ENCODE measurements around the gene XRCC6.
"Not testable (repeated sequence)": the region's sequence is repeated elsewhere in the genome, so short reads cannot be mapped to it uniquely, and the experiment has no call there.

Gene XRCC6

GRCh38 chr22:41648432-41648831 is 27.3 kb downstream of the XRCC6 start:
- in situ Hi-C loops (cut with HindIII; ENCODE audit: low sequenced_read_pairs), result no loop called here

DNA sequence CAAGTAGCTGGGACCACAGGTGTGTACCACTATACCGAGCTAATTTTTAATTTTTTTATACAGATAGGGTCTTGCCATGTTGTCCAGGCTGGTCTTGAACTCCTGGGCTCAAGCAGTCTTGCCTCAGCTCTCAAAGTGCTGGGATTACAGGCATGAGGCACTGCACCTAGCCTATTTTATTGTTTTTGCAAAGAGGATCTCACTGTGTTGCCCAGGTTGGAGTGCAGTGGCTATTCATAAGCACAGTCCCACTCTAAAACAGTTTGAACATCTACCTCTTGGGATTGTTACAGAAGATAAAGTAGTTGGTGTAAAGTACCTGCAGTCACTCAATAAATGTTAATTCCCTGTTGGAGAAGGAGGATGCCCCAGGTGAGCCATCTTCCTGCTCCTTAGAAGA is 29.1 kb downstream of the XRCC6 start:
- in situ Hi-C loops (cut with HindIII; ENCODE audit: low sequenced_read_pairs), result no loop called here

GRCh38 chr22:41650821-41651220 is 29.7 kb downstream of the XRCC6 start:
- in situ Hi-C loops (cut with HindIII; ENCODE audit: low sequenced_read_pairs), result no loop called here

DNA sequence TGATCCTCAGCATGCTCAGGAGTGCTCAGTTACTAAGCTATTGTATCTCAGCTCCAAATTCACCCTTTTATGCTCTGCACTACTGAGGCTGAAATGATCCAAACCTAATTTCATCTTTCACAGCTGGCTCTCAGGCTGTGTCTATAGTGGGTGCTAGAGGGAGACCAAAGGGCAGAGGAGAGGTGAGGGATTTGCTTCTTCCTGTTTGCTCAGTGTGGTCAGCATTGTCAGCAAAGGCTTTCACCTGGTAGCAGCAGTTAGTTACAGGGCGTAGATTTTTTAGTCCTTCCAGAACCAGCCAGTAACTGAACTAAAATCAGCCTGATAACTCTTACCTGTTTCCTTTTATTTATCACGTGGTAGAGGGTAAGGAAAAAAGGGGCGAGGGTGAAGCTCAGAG is 33.2 kb downstream of the XRCC6 start:
- in situ Hi-C loops (cut with HindIII; ENCODE audit: low sequenced_read_pairs), result no loop called here

GRCh38 chr22:41656556-41656955 is 35.5 kb downstream of the XRCC6 start:
- in situ Hi-C loops (cut with HindIII; ENCODE audit: low sequenced_read_pairs), result no loop called here

DNA sequence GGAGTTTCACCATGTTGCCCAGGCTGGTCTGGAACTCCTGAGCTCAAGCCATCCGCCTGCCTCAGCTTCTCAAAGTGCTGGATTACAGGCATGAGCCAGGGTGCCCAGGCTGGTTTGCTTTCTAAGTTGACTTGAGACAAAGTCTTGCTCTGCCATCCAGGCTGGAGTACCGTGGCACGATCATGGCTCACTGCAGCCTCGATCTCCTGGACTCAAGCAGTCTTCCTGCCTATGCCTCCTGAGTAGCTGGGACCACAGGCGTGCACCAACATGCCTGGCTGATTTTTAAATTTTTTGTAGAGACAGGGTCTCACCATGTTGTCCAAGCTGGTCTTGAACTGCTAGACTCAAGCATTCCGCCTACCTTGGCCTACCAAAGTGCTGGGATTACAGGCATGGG is 36.6 kb downstream of the XRCC6 start:
- in situ Hi-C loops (cut with HindIII; ENCODE audit: low sequenced_read_pairs), result no loop called here

DNA sequence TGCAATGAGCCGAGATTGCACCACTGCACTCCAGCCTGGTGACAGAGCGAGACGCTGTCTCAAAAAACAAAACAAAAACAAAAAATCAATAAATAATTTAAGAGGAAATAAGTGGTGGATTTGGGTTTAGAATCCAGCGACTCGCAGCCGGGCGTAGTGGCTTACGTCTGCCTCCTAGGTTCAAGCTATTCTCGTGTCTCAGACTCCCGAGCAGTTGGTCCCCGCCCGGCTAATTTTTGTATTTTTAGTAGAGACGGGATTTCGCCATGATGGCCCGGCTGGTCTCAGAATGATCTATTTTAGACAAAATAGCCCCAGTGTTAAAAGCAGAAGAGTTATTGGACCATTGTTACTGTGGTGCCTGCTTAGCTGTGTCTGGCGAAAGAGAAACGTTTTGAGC is 37.8 kb downstream of the XRCC6 start:
- in situ Hi-C loops (cut with HindIII; ENCODE audit: low sequenced_read_pairs), result no loop called here

DNA sequence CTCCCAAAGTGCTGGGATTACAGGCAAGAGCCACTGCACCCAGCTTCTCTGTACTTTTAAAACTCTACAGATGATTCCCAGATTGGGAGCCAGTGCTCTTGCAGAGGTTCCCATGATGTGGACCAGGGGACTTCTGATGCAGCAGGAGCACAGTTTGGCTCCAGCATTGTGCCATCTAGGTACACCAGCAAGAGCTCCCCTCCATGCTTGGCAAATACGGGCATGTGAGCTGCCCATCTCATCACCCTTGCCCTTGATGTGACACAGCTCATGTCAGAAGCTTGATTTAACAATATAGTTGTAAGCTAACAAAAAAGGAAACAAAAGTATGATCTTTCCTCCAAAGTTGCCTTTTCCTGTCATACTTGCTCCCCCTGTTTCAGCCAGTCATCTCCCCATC is 38.8 kb downstream of the XRCC6 start:
- in situ Hi-C loops (cut with HindIII; ENCODE audit: low sequenced_read_pairs), result no loop called here

- in situ Hi-C loops (cut with HindIII; ENCODE audit: low sequenced_read_pairs), result no loop called here
Measured at GRCh38 chr22:41660416-41660815, 39.3 kb downstream of the XRCC6 start.

DNA sequence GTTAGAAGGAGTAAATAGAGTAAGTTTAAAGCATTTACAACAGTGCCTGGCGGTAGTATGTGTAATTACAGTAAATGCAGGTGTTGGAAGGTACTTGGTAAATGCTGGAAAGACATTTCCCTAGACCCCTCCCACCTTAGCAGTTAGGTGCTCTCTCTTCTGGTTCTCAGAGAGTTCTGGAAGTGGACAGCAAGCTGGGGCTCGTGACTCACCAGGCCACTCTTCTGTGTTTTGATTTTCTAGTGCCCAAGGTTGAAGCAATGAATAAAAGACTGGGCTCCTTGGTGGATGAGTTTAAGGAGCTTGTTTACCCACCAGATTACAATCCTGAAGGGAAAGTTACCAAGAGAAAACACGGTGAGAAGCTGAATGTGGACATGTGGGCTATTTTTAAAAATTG is 40.0 kb downstream of the XRCC6 start:
- in situ Hi-C loops (cut with HindIII; ENCODE audit: low sequenced_read_pairs), result no loop called here

- in situ Hi-C loops (cut with HindIII; ENCODE audit: low sequenced_read_pairs), result no loop called here
Measured at GRCh38 chr22:41661713-41662112, 40.6 kb downstream of the XRCC6 start.

GRCh38 chr22:41663594-41663993 is 42.5 kb downstream of the XRCC6 start:
- in situ Hi-C loops (cut with HindIII; ENCODE audit: low sequenced_read_pairs), result not testable (repeated sequence)

GRCh38 chr22:41664490-41664889 is 43.4 kb downstream of the XRCC6 start:
- in situ Hi-C loops (cut with HindIII; ENCODE audit: low sequenced_read_pairs), result no loop called here

GRCh38 chr22:41664951-41665350 is 43.9 kb downstream of the XRCC6 start:
- in situ Hi-C loops (cut with HindIII; ENCODE audit: low sequenced_read_pairs), result no loop called here

DNA sequence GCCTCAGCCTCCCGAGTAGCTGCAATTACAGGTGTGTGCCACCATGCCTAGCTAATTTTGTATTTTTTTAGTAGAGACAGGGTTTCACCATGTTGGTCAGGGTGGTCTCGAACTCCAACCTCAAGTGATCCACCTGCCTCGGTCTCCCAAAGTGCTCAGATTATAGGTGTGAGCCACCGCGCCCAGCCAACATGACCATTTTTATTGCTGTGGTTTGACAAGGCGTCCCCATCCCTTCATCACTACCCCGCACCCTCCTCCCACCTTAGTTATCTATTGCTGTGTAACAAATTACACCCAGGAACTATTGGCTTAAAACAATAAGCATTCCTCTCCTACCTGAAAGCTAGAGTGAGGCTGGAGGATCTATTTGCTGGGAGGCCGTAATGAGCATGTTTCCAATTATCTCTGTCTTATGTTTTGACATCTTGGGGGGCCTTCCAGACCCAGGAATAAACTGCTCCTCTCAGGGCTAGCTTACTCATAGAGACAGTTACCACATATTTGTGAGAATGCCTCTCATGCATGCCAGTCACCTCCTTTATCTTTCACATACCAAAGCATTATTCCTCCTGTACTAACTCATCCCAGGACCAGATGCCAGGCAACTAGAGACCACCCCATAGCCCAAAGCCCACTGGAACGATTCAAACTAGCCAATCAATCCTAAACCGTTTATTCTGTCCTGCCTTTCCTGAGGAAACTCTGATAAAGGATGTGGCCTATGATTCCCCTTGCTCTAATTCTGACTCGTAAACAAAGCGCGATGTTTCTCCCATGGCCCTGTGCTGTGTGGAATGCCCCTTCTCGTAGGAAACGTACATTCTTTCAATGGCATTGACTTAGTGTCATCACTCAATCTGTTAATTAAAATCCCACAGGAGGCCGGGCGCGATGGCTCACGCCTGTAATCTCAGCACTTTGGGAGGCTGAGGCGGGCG is 48.1 kb downstream of the XRCC6 start:
- in situ Hi-C loops (cut with HindIII; ENCODE audit: low sequenced_read_pairs), result no loop called here

GRCh38 chr22:41672096-41672495 is 51.0 kb downstream of the XRCC6 start:
- in situ Hi-C loops (cut with HindIII; ENCODE audit: low sequenced_read_pairs), result not testable (repeated sequence)

- in situ Hi-C loops (cut with HindIII; ENCODE audit: low sequenced_read_pairs), result no loop called here
Measured at GRCh38 chr22:41672780-41673509, 51.9 kb downstream of the XRCC6 start.

DNA sequence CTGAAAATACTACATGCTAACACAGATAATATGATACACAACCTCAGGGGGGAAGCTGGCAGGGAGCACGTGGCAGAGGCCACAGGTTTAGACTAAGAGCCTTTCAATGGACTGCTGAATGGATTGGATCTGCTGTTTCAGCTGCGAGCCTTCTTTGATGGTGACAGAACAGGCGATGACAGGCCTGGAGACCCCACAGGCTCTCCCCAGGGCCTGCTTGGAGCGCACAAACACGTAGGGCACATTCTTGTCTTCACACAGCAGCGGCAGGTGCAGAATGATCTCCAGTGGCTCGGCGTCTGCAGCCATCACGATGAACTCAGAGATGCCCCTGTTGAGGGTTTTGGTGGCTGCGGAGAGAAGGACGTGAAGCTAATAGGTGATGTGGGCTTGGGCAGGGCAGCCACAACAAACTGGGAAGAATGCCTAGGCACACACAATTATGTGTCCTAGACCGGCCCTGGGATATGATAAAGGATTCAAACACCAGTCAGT is 53.8 kb downstream of the XRCC6 start:
- in situ Hi-C loops (cut with HindIII; ENCODE audit: low sequenced_read_pairs), result no loop called here

DNA sequence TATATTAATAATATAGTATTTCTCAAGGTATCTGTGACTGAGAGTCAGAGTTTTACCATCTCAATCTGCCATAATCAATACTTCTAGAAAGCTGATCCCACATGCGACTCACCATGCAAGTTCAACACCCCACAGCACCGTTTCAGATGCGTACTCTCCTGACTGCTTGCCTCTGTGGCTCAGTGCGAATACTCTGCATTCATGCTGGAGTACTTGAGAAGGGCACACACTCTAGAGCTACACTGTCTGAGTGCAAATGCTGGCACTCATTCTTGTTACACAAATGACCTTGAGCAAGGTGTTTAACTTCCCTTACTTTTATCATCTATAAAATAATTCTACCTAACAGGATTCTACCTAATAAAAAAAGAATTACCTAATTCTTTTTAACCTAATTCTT is 55.0 kb downstream of the XRCC6 start:
- in situ Hi-C loops (cut with HindIII; ENCODE audit: low sequenced_read_pairs), result no loop called here

GRCh38 chr22:41681616-41682015 is 60.5 kb downstream of the XRCC6 start:
- in situ Hi-C loops (cut with HindIII; ENCODE audit: low sequenced_read_pairs), result no loop called here

DNA sequence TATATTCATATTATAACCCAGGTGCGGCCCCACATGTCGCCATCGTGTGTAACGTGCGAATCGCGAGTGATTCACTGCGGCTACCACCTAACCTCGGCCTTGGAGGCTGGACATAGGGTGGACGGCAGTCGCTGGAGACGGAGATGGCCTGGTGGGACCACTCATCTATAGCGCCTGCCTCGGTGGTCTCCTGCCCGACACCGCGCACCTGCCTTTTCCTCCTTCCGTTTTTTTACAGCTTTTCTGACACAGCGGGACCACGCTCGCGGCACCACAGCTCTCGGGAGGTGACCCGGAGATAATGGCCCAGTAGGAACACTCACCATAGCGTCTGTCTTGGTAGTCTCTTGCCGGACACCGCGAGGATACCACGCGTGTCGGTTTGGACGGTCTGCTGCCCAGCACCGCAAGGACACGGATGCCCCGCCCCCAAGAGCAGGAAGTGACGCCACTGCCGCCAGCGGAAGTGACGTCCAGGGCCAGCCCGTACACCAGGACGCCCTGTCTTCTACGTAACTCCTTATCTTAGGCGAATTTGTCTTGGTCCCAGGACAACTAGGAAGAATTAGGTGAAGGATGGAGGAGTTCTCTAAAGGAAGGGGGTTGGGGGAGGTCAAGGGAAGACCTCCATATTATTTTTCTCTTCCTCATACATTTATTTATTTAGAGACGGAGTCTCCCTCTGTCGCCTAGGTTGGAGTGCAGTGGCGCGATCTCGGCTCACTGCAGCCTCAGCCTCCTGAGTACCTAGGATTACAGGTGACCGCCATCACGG is 61.1 kb downstream of the XRCC6 start:
- in situ Hi-C loops (cut with HindIII; ENCODE audit: low sequenced_read_pairs), result no loop called here

Data from DLD1 (cell line).